Dermis microvascular lymphatic vessel endothelial cell (primary cell): ENCODE measurements around the gene TBX4. TPM values are rescaled to one million over a fixed set of nuclear protein-coding genes. Genes with fewer than 3 reads are reported as not detected.
"Not testable (repeated sequence)": the region's sequence is repeated elsewhere in the genome, so short reads cannot be mapped to it uniquely, and the experiment has no call there.

Experiments used
- DNase-seq, 2 donors: peaks; one replicate each; pipeline versions ENCODE4 v3.0.0 to v3.0.0-alpha.2; 2010; ENCODE audit warnings: low read depth in 2 of 2
- total RNA-seq: library from RNA; depleted of rRNA; stranded (reverse); fragments of >200 nt; gene quantifications from 2 replicates; pipeline ENCODE4 v1.2.1, GENCODE V29; 2014

The TBX4 gene
- total RNA-seq, 1 donor from 2014 or later = not detected

GRCh38 chr17:61480414-61480807, 28.2 kb downstream of the TBX4 start:
- DNase-seq = no peak

- DNase-seq = no peak
These were observed 29.2 kb downstream of the TBX4 start for GRCh38 chr17:61481421-61481820.

- DNase-seq = no peak
These were observed 30.2 kb downstream of the TBX4 start for GRCh38 chr17:61482467-61482866.

GRCh38 chr17:61483778-61484116, 31.5 kb downstream of the TBX4 start:
- no peak for DNase-seq

- DNase-seq = no peak
These were observed 32.0 kb downstream of the TBX4 start for GRCh38 chr17:61484174-61484573.

- DNase-seq = no peak
These were observed 33.0 kb downstream of the TBX4 start for GRCh38 chr17:61485067-61485775.

- no peak for DNase-seq
These were observed 34.2 kb downstream of the TBX4 start for GRCh38 chr17:61486135-61487120.

GRCh38 chr17:61487161-61487988, 35.2 kb downstream of the TBX4 start:
- no peak for DNase-seq

GRCh38 chr17:61487989-61488595, 35.9 kb downstream of the TBX4 start:
- DNase-seq = no peak

- DNase-seq = no peak
These were observed 36.9 kb downstream of the TBX4 start for GRCh38 chr17:61488878-61489718.

GRCh38 chr17:61489719-61490490, 37.7 kb downstream of the TBX4 start:
- DNase-seq = no peak

GRCh38 chr17:61490540-61490975, 38.3 kb downstream of the TBX4 start:
- DNase-seq = no peak

GRCh38 chr17:61491981-61492380, 39.8 kb downstream of the TBX4 start:
- DNase-seq = no peak

- no peak for DNase-seq
These were observed 40.7 kb downstream of the TBX4 start for GRCh38 chr17:61492759-61493526.

- not testable (repeated sequence) for DNase-seq
These were observed 41.7 kb downstream of the TBX4 start for GRCh38 chr17:61493830-61494324.

- no peak for DNase-seq
These were observed 42.3 kb downstream of the TBX4 start for GRCh38 chr17:61494325-61495160.

GRCh38 chr17:61495161-61495857, 43.1 kb downstream of the TBX4 start:
- DNase-seq = peak in 1 of 2 donors; percentile 45
